Left kidney (tissue), 2 donors: ENCODE results near the gene TUBA8. TPM values are rescaled to one million over a fixed set of nuclear protein-coding genes. Genes with fewer than 3 reads are reported as not detected.
"Not testable (repeated sequence)": the region's sequence is repeated elsewhere in the genome, so short reads cannot be mapped to it uniquely, and the experiment has no call there.

Experiments used
- DNase-seq: peaks from one replicate; pipeline ENCODE4 v3.0.0-alpha.2; 2013
- polyA plus RNA-seq: library from polyadenylated mRNA; unstranded; fragments of 120-200 nt; gene quantifications from one replicate; pipeline ENCODE4 v1.2.1, GENCODE V29; 2013; ENCODE audit not compliant: insufficient read length

TUBA8 gene
- polyA plus RNA-seq, 1 donor, result 3.9 TPM

GRCh38 chr22:18130018-18130417 is 19.4 kb downstream of the TUBA8 start:
- no peak for DNase-seq

- no peak for DNase-seq
These were observed 20.3 kb downstream of the TUBA8 start for GRCh38 chr22:18130699-18131429.

- no peak for DNase-seq
These were observed 22.8 kb downstream of the TUBA8 start for GRCh38 chr22:18133452-18133851.

- no peak for DNase-seq
These were observed 26.1 kb downstream of the TUBA8 start for GRCh38 chr22:18136563-18137320.

GRCh38 chr22:18141004-18141403 is 30.4 kb downstream of the TUBA8 start:
- DNase-seq, result not testable (repeated sequence)

GRCh38 chr22:18144105-18144504 is 33.5 kb downstream of the TUBA8 start:
- DNase-seq, result no peak

GRCh38 chr22:18145676-18146388 is 35.2 kb downstream of the TUBA8 start:
- no peak for DNase-seq

- DNase-seq, result no peak
These were observed 35.8 kb downstream of the TUBA8 start for GRCh38 chr22:18146389-18146753.

GRCh38 chr22:18147791-18148190 is 37.2 kb downstream of the TUBA8 start:
- no peak for DNase-seq

GRCh38 chr22:18148293-18148965 is 37.8 kb downstream of the TUBA8 start:
- no peak for DNase-seq

GRCh38 chr22:18152519-18152918 is 41.9 kb downstream of the TUBA8 start:
- no peak for DNase-seq

GRCh38 chr22:18154821-18155390 is 44.3 kb downstream of the TUBA8 start:
- DNase-seq, result no peak

GRCh38 chr22:18155546-18155945 is 44.9 kb downstream of the TUBA8 start:
- DNase-seq, result not testable (repeated sequence)

- peak; percentile 65 for DNase-seq
These were observed 46.5 kb downstream of the TUBA8 start for GRCh38 chr22:18156878-18157713.

GRCh38 chr22:18157714-18158028 is 47.1 kb downstream of the TUBA8 start:
- DNase-seq, result no peak

- DNase-seq, result not testable (repeated sequence)
These were observed 50.0 kb downstream of the TUBA8 start for GRCh38 chr22:18160641-18161040.

- DNase-seq, result not testable (repeated sequence)
These were observed 53.2 kb downstream of the TUBA8 start for GRCh38 chr22:18163843-18164242.

- DNase-seq, result not testable (repeated sequence)
These were observed 54.0 kb downstream of the TUBA8 start for GRCh38 chr22:18164584-18164983.

GRCh38 chr22:18165356-18165755 is 54.7 kb downstream of the TUBA8 start:
- not testable (repeated sequence) for DNase-seq

GRCh38 chr22:18170284-18170683 is 59.7 kb downstream of the TUBA8 start:
- not testable (repeated sequence) for DNase-seq

- DNase-seq, result not testable (repeated sequence)
These were observed 61.6 kb downstream of the TUBA8 start for GRCh38 chr22:18172203-18172602.
